H9 (cell line): Measurements from ENCODE around the gene UCKL1. TPM values are rescaled to one million over a fixed set of nuclear protein-coding genes. Genes with fewer than 3 reads are reported as not detected.

ENCODE experiments used
- DNase-seq: peaks from one replicate; pipeline ENCODE4 v3.0.0-alpha.2; 2017
- H2AFZ ChIP-seq: one replicate; pipeline ENCODE4 v1.6.1; 2013; ENCODE audit warnings: mild to moderate bottlenecking, low read length, control low read depth, moderate library complexity
- H2AK5ac ChIP-seq: 2 replicates; pipeline ENCODE4 v1.6.1; 2013; ENCODE audit warnings: low read length, control low read depth, mixed read lengths; ENCODE audit not compliant: insufficient read length
- H2BK120ac ChIP-seq: one replicate; pipeline ENCODE4 v1.6.1; 2013; ENCODE audit warnings: low read depth, mild to moderate bottlenecking, low read length, control low read depth, inconsistent platforms; ENCODE audit not compliant: poor library complexity, severe bottlenecking
- H2BK12ac ChIP-seq: 2 replicates; pipeline ENCODE4 v1.6.1; 2013; ENCODE audit warnings: low read length, control low read depth, mixed read lengths, low read depth; ENCODE audit not compliant: insufficient read length
- H2BK15ac ChIP-seq: 2 replicates; pipeline ENCODE4 v1.6.1; 2013; ENCODE audit warnings: low read depth, low read length, control low read depth
- H2BK20ac ChIP-seq: one replicate; pipeline ENCODE4 v1.6.1; 2013; ENCODE audit warnings: low read depth, mild to moderate bottlenecking, low read length, control low read depth, inconsistent platforms; ENCODE audit not compliant: poor library complexity, severe bottlenecking
- H2BK5ac ChIP-seq: 2 replicates; pipeline ENCODE4 v1.6.1; 2013; ENCODE audit warnings: low read length, control low read depth, mixed read lengths; ENCODE audit not compliant: insufficient read length
- H3K14ac ChIP-seq: 2 replicates; pipeline ENCODE4 v1.6.1; 2013; ENCODE audit warnings: low read length, control low read depth; ENCODE audit not compliant: insufficient read depth
- H3K18ac ChIP-seq: 2 replicates; pipeline ENCODE4 v1.6.1; 2013; ENCODE audit warnings: low read depth, mild to moderate bottlenecking, mixed read lengths, low read length, control low read depth; ENCODE audit not compliant: insufficient read length
- H3K23ac ChIP-seq: 2 replicates; pipeline ENCODE4 v1.6.1; 2013; ENCODE audit warnings: low read length, control low read depth, mixed read lengths, low read depth; ENCODE audit not compliant: insufficient read length
- H3K23me2 ChIP-seq: 2 replicates; pipeline ENCODE4 v1.6.1; 2013; ENCODE audit warnings: low read depth, mild to moderate bottlenecking, mixed read lengths, low read length, control low read depth; ENCODE audit not compliant: insufficient read length, poor library complexity, severe bottlenecking
- H3K27ac ChIP-seq: 2 replicates; pipeline ENCODE4 v1.5.1; 2013; ENCODE audit warnings: low read length, control low read depth, mixed read lengths, low read depth; ENCODE audit not compliant: insufficient read length
- H3K27me3 ChIP-seq: 2 replicates; pipeline ENCODE4 v1.6.1; 2013; ENCODE audit warnings: low read length, control low read depth, inconsistent platforms; ENCODE audit not compliant: insufficient read depth
- H3K4ac ChIP-seq: 2 replicates; pipeline ENCODE4 v1.6.1; 2013; ENCODE audit warnings: low read depth, mild to moderate bottlenecking, control low read depth, inconsistent platforms, low read length, moderate library complexity
- H3K4me1 ChIP-seq: 2 replicates; pipeline ENCODE4 v1.6.1; 2013; ENCODE audit warnings: low read length, control low read depth, inconsistent platforms; ENCODE audit not compliant: insufficient read depth
- H3K4me2 ChIP-seq: 2 replicates; pipeline ENCODE4 v1.6.1; 2013; ENCODE audit warnings: low read length, control low read depth, mixed read lengths; ENCODE audit not compliant: insufficient read length, insufficient read depth
- H3K56ac ChIP-seq: 2 replicates; pipeline ENCODE4 v1.6.1; 2013; ENCODE audit warnings: low read depth, mild to moderate bottlenecking, mixed read lengths, low read length, control low read depth; ENCODE audit not compliant: insufficient read length
- H3K79me1 ChIP-seq: 2 replicates; pipeline ENCODE4 v1.6.1; 2013; ENCODE audit warnings: low read depth, mild to moderate bottlenecking, moderate library complexity, low read length, control low read depth, inconsistent platforms; ENCODE audit not compliant: insufficient read depth, poor library complexity, severe bottlenecking
- H3K79me2 ChIP-seq: 2 replicates; pipeline ENCODE4 v1.6.1; 2013; ENCODE audit warnings: low read length, control low read depth, inconsistent platforms; ENCODE audit not compliant: insufficient read depth
- H3K9ac ChIP-seq: 2 replicates; pipeline ENCODE4 v1.6.1; 2013; ENCODE audit warnings: low read length, control low read depth, mixed read lengths; ENCODE audit not compliant: insufficient read length; ENCODE audit errors: extremely low read depth
- H3K9me3 ChIP-seq: one replicate; pipeline ENCODE4 v1.6.1; 2013; ENCODE audit warnings: low read depth, low read length, inconsistent platforms; ENCODE audit not compliant: control insufficient read depth
- H3T11ph ChIP-seq: one replicate; pipeline ENCODE4 v1.6.1; 2013; ENCODE audit warnings: mild to moderate bottlenecking, low read length, control low read depth, inconsistent platforms
- H4K20me1 ChIP-seq: one replicate; pipeline ENCODE4 v1.6.1; 2013; ENCODE audit not compliant: control insufficient read depth, insufficient read length, insufficient read depth
- H4K5ac ChIP-seq: 2 replicates; pipeline ENCODE4 v1.6.1; 2013; ENCODE audit warnings: low read depth, mild to moderate bottlenecking, mixed read lengths, low read length, control low read depth; ENCODE audit not compliant: insufficient read length
- H4K8ac ChIP-seq: replicated peaks from 2 replicates; pipeline ENCODE4 v1.6.1; 2013; ENCODE audit warnings: low read length, control low read depth, mixed read lengths, low read depth; ENCODE audit not compliant: insufficient read length
- H4K91ac ChIP-seq: 2 replicates; pipeline ENCODE4 v1.6.1; 2013; ENCODE audit warnings: low read depth, mild to moderate bottlenecking, moderate library complexity, mixed read lengths, low read length, control low read depth; ENCODE audit not compliant: insufficient read length
- H3K27ac Mint-ChIP-seq, 3 experiments: 2 replicates in 2 of 3; 3 replicates in 1 of 3; pipeline ENCODE4 v1.8.0; 2020 to 2021; ENCODE audit warnings: mixed read lengths in 3 of 3, mild to moderate bottlenecking in 1 of 3, moderate library complexity in 1 of 3
- H3K27me3 Mint-ChIP-seq: 2 replicates; pipeline ENCODE4 v1.8.0; 2021; ENCODE audit warnings: low read depth, mild to moderate bottlenecking, moderate library complexity, mixed read lengths
- H3K36me3 Mint-ChIP-seq, 3 experiments: 2 replicates in 2 of 3; 3 replicates in 1 of 3; pipeline ENCODE4 v1.8.0; 2020 to 2021; ENCODE audit warnings: low read depth in 3 of 3, mixed read lengths in 3 of 3; ENCODE audit not compliant: insufficient read depth in 1 of 3
- H3K4me1 Mint-ChIP-seq, 2 experiments: 2 replicates each; pipeline ENCODE4 v1.8.0; 2020; ENCODE audit warnings: mixed read lengths in 2 of 2
- H3K4me3 Mint-ChIP-seq, 2 experiments: 2 replicates in 1 of 2; 3 replicates in 1 of 2; pipeline ENCODE4 v1.8.0; 2020 to 2021; ENCODE audit warnings: mild to moderate bottlenecking in 2 of 2, mixed read lengths in 2 of 2, moderate library complexity in 1 of 2
- H3K9me3 Mint-ChIP-seq, 2 experiments: 2 replicates in 1 of 2; 3 replicates in 1 of 2; pipeline ENCODE4 v1.8.0; 2020; ENCODE audit warnings: mild to moderate bottlenecking in 2 of 2, mixed read lengths in 2 of 2, moderate library complexity in 1 of 2
- WGBS: extraction: QIAGEN DNeasy Blood & Tissue Kit; methylation state at CpG from one replicate; pipeline ENCODE4 v1.1.7; 2013; ENCODE audit warnings: missing lambda C conversion rate, low lambda C conversion rate, mixed read lengths; ENCODE audit not compliant: insufficient read length; ENCODE audit errors: extremely low coverage; 5-methylcytosine and 5-hydroxymethylcytosine counted together
- total RNA-seq: library from RNA; stranded (reverse); gene quantifications from 2 replicates; pipeline ENCODE4 v1.2.1, GENCODE V29; 2021
- TF ChIP-seq, protein P1 (sequence below): fragments of 200-600 bp; sonication (generic); conservative IDR thresholded peaks from 3 replicates; pipeline ENCODE4 v1.8.0; 2021; ENCODE audit warnings: antibody characterized with exemption, mild to moderate bottlenecking

The UCKL1 gene
- total RNA-seq, 1 experiment from 2014 or later = 40.9 TPM

DNA sequence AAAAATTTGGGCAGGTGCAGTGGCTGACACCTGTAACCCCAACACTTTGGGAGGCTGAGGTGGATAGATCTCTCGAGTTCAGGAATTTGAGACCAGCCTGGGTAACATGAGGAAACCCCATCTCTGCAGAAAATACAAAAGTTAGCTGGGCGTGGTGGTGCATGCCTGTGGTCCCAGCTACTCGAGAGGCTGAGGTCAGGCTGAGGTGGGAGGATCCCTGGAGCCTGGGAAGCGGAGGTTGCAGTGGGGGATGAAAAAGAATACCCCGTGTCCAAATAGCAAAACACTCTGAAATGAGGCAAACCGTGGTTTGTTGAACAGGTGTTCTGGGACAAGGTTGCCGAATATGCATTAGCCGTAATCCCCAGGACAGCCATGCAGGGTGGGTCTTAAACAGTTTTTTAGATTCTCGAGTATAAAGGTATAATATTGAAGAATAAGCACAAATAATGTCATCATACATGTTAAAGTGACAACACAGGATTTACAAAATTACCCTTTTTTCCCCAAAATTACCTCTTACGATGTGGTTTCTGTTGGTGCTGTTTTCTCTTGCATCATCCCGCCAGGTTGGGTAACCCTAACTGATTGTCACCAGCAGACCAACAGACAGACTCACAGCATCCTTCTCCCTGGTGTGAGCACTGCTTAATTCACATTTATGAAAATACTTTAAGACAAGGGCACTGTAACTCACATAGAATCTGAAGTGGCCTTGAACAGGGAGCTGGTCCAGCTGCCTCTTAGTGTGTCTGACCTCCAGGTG is 52.2 kb downstream of the UCKL1 start:
- no peak overlapping the region for H3T11ph ChIP-seq
- no peak overlapping the region for H3K9ac ChIP-seq
- Mint-ChIP-seq H3K9me3 (no peaks in the 10 kb centered on the region), H3K4me3 (no peak overlapping the region), H3K27ac (peak overlapping the region in 2 of 3 experiments; percentile 65 to 71; a peak in 2 of 7 replicates), H3K27me3 (no peaks in the 10 kb centered on the region), H3K4me1 (0 out of 4 replicates have a peak, but pooled peaks cover 0 to 3% of the 10 kb centered on the region in 2 experiments), H3K36me3 (peaks cover 0 to 2% (median 2%) of the 10 kb centered on the region in 3 experiments; a peak in 2 of 7 replicates)
- H3K23ac ChIP-seq = no peak overlapping the region
- H2AFZ ChIP-seq = no peak overlapping the region
- H4K5ac ChIP-seq = no peak overlapping the region
- H2BK15ac ChIP-seq = no peak overlapping the region
- no peak overlapping the region for H2BK20ac ChIP-seq
- H3K4me1 ChIP-seq = no peaks in the 10 kb centered on the region
- H4K91ac ChIP-seq = no peak overlapping the region
- no peak for DNase-seq
- TF ChIP-seq, protein P1, sequence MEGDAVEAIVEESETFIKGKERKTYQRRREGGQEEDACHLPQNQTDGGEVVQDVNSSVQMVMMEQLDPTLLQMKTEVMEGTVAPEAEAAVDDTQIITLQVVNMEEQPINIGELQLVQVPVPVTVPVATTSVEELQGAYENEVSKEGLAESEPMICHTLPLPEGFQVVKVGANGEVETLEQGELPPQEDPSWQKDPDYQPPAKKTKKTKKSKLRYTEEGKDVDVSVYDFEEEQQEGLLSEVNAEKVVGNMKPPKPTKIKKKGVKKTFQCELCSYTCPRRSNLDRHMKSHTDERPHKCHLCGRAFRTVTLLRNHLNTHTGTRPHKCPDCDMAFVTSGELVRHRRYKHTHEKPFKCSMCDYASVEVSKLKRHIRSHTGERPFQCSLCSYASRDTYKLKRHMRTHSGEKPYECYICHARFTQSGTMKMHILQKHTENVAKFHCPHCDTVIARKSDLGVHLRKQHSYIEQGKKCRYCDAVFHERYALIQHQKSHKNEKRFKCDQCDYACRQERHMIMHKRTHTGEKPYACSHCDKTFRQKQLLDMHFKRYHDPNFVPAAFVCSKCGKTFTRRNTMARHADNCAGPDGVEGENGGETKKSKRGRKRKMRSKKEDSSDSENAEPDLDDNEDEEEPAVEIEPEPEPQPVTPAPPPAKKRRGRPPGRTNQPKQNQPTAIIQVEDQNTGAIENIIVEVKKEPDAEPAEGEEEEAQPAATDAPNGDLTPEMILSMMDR = no peak
- H3K27ac ChIP-seq = no peak overlapping the region
- peaks cover 2% of the 10 kb centered on the region; the same call in 1 of the 2 replicates for H3K79me2 ChIP-seq
- no peak overlapping the region for H3K4ac ChIP-seq
- no CpG with 5 or more reads among the region's 11 CpGs for WGBS
- H3K56ac ChIP-seq = no peak overlapping the region
- H3K23me2 ChIP-seq = no peaks in the 10 kb centered on the region
- no peak overlapping the region for H2BK5ac ChIP-seq
- H3K14ac ChIP-seq = no peak overlapping the region
- no peak overlapping the region for H3K18ac ChIP-seq
- H3K79me1 ChIP-seq = peaks cover 4% of the 10 kb centered on the region
- H4K20me1 ChIP-seq = no peaks in the 10 kb centered on the region
- H3K27me3 ChIP-seq = no peaks in the 10 kb centered on the region
- no peak overlapping the region for H4K8ac ChIP-seq
- H2AK5ac ChIP-seq = no peak overlapping the region
- no peak overlapping the region for H2BK12ac ChIP-seq
- H3K9me3 ChIP-seq = no peaks in the 10 kb centered on the region
- no peak overlapping the region for H3K4me2 ChIP-seq
- no peak overlapping the region for H2BK120ac ChIP-seq
